Peyer's patch (tissue), 4 donors: ENCODE data around the gene STAT5B.

ENCODE experiments used
- POLR2A ChIP-seq, 2 donors: fragments of 450-650 bp; IDR thresholded peaks; one replicate each; pipeline ENCODE4 v1.5.1; 2017; ENCODE audit warnings: antibody characterized with exemption in 2 of 2, mild to moderate bottlenecking in 2 of 2, moderate library complexity in 2 of 2
- TF ChIP-seq, protein P1 (sequence below), 6 experiments: fragments of 450-650 bp in 4 of 6; fragments of 200-600 bp in 2 of 6; sonication (generic) in 1 of 6; IDR thresholded peaks; one replicate each; pipeline ENCODE4 v1.5.1; 2017 to 2019; ENCODE audit warnings: antibody characterized with exemption in 6 of 6, mild to moderate bottlenecking in 3 of 6, moderate library complexity in 1 of 6

DNA sequence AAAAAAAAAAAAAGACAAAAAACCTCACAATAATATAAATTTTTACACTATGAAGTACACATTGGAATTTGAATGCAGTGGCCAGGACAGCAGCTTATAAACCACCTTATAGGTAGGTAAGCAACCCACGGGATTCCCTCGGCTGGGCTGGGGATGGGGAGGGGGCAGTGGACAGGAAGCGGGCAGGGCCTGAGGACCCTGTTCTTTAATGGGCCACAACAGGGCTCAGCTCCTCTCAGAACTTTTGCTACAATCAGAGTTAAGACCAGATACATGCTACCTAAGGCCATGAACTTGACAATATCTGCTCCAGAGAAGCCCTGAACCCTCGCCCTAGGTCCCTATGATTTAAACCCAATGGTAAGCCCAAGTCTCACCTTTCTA lies 37.2 kb upstream of the STAT5B start:
- TF ChIP-seq, protein P1, sequence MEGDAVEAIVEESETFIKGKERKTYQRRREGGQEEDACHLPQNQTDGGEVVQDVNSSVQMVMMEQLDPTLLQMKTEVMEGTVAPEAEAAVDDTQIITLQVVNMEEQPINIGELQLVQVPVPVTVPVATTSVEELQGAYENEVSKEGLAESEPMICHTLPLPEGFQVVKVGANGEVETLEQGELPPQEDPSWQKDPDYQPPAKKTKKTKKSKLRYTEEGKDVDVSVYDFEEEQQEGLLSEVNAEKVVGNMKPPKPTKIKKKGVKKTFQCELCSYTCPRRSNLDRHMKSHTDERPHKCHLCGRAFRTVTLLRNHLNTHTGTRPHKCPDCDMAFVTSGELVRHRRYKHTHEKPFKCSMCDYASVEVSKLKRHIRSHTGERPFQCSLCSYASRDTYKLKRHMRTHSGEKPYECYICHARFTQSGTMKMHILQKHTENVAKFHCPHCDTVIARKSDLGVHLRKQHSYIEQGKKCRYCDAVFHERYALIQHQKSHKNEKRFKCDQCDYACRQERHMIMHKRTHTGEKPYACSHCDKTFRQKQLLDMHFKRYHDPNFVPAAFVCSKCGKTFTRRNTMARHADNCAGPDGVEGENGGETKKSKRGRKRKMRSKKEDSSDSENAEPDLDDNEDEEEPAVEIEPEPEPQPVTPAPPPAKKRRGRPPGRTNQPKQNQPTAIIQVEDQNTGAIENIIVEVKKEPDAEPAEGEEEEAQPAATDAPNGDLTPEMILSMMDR (IDR thresholded peaks at IDR 0.05), result no peak
- no peak for TF ChIP-seq POLR2A (IDR thresholded peaks at IDR 0.05)
